SK-N-SH (cell line): ENCODE measurements around the gene DOCK10.

Experiments used
- CTCF ChIP-seq: fragments of 200-600 bp; sonication (generic); IDR thresholded peaks from 2 replicates; pipeline ENCODE4 v1.6.1; 2017; ENCODE audit warnings: antibody characterized with exemption, mild to moderate bottlenecking, moderate library complexity
- JUND ChIP-seq: IDR thresholded peaks from 2 replicates; pipeline ENCODE4 v1.4.0; 2012
- TAF1 ChIP-seq: IDR thresholded peaks from 2 replicates; pipeline ENCODE4 v1.6.1; 2012; ENCODE audit warnings: low read depth, mild to moderate bottlenecking, low read length, moderate library complexity, borderline replicate concordance
- USF2 ChIP-seq: fragments of 150-350 bp; IDR thresholded peaks from 2 replicates; pipeline ENCODE4 v1.6.1; 2017; ENCODE audit warnings: antibody characterized with exemption, low read length, low read depth, borderline replicate concordance

- TF ChIP-seq CTCF: no peak
- TF ChIP-seq USF2: no peak
- no peak for TF ChIP-seq JUND
- no peak for TF ChIP-seq TAF1
These were observed 228.7 kb downstream of the DOCK10 start for GRCh38 chr2:224813578-224813977.
